Measurements from ENCODE around the gene GALNT11.

GRCh38 chr7:152137476-152138025 is 112.1 kb downstream of the GALNT11 start:
- no peak for TF ChIP-seq POLR2A (IDR thresholded peaks at IDR 0.05)
- no peak for TF ChIP-seq POLR2AphosphoS5 (IDR thresholded peaks at IDR 0.05)
- TF ChIP-seq CTCF (IDR thresholded peaks at IDR 0.05) = no peak
- no peak for TF ChIP-seq EP300 (IDR thresholded peaks at IDR 0.05)

Measured in gastroesophageal sphincter (tissue), 3 donors.